ENCODE results near the gene ACTMAP. TPM values are rescaled to one million over a fixed set of nuclear protein-coding genes. Genes with fewer than 3 reads are reported as not detected.

Gene ACTMAP
- total and polyA plus RNA-seq, 7 donors = 5.1 to 13.3 (median 8.9) TPM

DNA sequence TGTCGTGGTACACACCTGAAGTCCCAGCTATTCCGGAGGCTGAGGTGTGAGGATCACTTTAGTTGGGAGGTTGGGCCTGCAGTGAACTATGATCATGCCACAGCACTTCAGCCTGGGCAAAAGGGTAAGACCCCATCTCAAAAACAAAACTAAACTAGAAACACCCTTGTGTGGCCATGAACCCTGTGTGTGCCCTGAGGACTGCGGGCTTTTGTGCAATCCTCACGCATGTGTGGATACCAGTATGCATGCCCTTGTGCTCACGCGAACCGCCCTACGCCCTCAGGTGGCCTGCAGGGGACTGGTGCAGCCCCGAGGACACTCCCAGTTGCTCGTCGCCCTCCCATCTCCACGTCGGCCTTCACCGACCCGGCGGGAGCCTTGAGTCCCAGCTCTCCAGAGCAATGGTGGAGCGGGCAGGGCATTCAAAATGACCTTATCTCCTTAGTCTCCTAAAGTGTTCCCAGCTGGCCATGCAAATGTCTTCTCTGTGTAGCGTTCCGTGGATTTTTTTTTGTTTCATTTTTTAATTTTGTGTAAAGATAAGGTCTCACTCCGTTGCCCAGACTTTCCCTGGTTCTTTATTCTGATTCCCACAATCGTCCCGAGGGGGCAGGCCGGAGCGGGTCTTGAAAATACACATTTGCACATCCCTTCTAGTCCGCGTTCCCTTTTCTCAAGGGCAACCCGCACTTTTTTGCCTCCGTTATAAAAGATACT lies 47.8 kb upstream of the ACTMAP start:
- WGBS, 3 donors = 10 to 18% (median 12%) methylated on average over 27 to 28 of the region's 28 CpGs
- Histone ChIP-seq H3K36me3 (ENCODE audit: insufficient read depth in 1 of 2, low read depth in 1 of 2) (peaks cover 0 to 14% of the 10 kb centered on the region in 2 donors), H3K27ac (peak overlapping the region; percentile 89), H3K27me3 (ENCODE audit: insufficient read depth in 3 of 3, low read length in 2 of 3) (no peaks in the 10 kb centered on the region), H3K4me1 (peaks cover 31% of the 10 kb centered on the region), H3K4me3 (peak overlapping the region; percentile 95), H3K9me3 (no peaks in the 10 kb centered on the region)
- ATAC-seq (peak; percentile 21 to 52 (median 50)), DNase-seq (peak; percentile 68 to 81)
- intact Hi-C loops (cut with DNase I) = loop anchor here in 1 of 2 donors (1.0 to 5.0 kb wide), 2 partner anchors 20 to 46 kb away; partner anchors contain the start of genes ACTMAP, RAB4B and SNRPA
- TF ChIP-seq, protein P1, sequence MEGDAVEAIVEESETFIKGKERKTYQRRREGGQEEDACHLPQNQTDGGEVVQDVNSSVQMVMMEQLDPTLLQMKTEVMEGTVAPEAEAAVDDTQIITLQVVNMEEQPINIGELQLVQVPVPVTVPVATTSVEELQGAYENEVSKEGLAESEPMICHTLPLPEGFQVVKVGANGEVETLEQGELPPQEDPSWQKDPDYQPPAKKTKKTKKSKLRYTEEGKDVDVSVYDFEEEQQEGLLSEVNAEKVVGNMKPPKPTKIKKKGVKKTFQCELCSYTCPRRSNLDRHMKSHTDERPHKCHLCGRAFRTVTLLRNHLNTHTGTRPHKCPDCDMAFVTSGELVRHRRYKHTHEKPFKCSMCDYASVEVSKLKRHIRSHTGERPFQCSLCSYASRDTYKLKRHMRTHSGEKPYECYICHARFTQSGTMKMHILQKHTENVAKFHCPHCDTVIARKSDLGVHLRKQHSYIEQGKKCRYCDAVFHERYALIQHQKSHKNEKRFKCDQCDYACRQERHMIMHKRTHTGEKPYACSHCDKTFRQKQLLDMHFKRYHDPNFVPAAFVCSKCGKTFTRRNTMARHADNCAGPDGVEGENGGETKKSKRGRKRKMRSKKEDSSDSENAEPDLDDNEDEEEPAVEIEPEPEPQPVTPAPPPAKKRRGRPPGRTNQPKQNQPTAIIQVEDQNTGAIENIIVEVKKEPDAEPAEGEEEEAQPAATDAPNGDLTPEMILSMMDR (IDR thresholded peaks at IDR 0.05) = peak; percentile 26

DNA sequence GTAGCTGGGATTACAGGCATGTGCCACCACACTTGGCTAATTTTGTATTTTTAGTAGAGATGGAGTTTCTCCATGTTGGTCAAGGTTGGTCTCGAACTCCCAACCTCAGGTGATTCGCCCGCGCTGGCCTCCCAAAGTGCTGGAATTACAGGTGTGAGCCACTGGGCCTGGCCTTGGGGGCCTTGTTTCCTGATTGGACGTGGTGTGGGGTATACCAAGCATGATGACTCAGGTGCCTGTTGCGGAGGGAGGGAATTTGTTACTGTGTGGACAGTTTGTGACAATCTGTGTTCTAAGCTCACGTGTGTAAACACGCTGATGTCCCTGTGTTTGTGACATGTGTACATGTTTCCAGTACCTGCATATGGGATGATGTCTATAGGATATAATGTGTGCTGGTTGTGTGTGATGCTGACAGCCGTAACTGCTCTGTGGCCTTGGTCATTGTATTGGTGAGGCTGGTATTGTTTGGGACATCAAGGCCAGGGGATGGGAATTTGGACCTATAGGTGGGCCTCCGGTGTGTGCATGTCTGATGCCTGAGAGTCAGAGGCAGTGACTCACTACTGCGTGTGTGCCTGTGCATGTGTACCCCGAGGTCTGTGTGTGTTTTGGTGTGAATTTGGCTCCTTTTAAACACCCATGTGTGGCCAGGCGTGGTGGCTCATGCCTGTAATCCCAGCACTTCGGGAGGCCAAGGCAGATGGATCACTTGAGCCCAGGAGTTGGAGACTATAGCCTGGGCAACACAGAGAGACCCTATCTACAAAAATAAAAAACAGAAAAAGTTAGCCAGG lies 47.1 kb upstream of the ACTMAP start:
- TF ChIP-seq, protein P1 (IDR thresholded peaks at IDR 0.05) = no peak
- Histone ChIP-seq H3K36me3 (ENCODE audit: insufficient read depth in 1 of 2, low read depth in 1 of 2) (peaks cover 0 to 14% of the 10 kb centered on the region in 2 donors), H3K27ac (no peak overlapping the region), H3K4me3 (no peak overlapping the region), H3K9me3 (no peaks in the 10 kb centered on the region), H3K27me3 (ENCODE audit: insufficient read depth in 3 of 3, low read length in 2 of 3) (no peaks in the 10 kb centered on the region), H3K4me1 (peaks cover 24% of the 10 kb centered on the region)
- ATAC-seq (no peak), DNase-seq (no peak)
- intact Hi-C loops (cut with DNase I) = loop anchor here in 1 of 2 donors (5.0 kb wide), 1 partner anchor 45 kb away; the partner anchor contains the start of genes ACTMAP and SNRPA
- 93 to 96% (median 94%) methylated on average over 14 of the region's 14 CpGs for WGBS, 3 donors

DNA sequence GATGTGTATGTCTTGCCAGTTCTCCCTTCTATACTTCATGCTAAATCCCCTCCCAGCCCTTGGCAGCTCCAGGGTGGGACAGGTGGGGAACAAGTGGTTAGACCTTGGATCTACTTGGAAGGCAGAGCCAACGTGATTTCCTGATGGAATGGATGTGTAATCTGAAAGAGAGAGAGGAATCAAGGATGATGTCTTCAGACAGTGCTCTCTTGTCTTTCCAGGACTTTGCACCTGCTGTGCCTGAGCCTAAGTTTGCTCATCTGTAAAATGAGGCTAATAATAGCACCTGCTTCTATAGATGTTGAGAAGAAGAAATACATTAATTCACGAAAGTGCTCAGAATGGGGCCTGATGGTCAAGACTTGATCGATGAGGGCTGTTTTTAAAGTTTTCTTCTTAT lies 41.7 kb upstream of the ACTMAP start:
- H3K4me1 ChIP-seq = no peaks in the 10 kb centered on the region
- H3K27me3 ChIP-seq (ENCODE audit: insufficient read depth in 3 of 3, low read length in 2 of 3) = no peaks in the 10 kb centered on the region
- H3K36me3 ChIP-seq (ENCODE audit: insufficient read depth in 1 of 2, low read depth in 1 of 2) = peaks cover 0 to 5% of the 10 kb centered on the region in 2 donors
- DNase-seq (no peak), ATAC-seq (no peak)
- H3K9me3 ChIP-seq = no peaks in the 10 kb centered on the region
- H3K4me3 ChIP-seq = no peak overlapping the region
- TF ChIP-seq, protein P1 (IDR thresholded peaks at IDR 0.05) = no peak
- WGBS, 3 donors = 75 to 77% (median 76%) methylated on average over 3 of the region's 3 CpGs
- no peak overlapping the region for H3K27ac ChIP-seq
- intact Hi-C loops (cut with DNase I) = no loop called here

DNA sequence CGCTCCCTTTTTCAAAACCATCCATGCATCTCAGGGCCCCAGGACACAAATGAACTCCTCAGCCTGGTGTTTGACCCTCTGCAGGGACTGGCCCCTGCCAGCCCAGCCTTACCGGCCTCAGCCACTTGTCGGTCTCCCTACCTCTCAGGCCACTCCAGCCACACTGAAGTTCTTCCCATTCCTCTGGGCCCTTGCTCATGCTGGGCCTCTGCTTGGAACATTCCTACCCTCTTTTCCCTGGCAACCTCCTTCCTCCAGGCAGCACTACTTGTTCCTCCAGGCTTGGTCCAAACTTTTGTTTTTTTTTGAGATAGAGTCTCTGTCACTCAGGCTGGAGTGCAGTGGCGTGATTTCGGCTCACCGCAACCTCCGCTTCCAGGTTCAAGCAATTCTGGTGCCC lies 41.1 kb upstream of the ACTMAP start:
- ATAC-seq = peak in 1 of 4 donors; percentile 26

More for the DNA sequence above, 41.1 kb upstream of the ACTMAP start:
- WGBS, 3 donors = 63 to 96% (median 90%) methylated on average over 7 of the region's 7 CpGs
- no peak overlapping the region for H3K27ac ChIP-seq
- intact Hi-C loops (cut with DNase I) = no loop called here
- H3K36me3 ChIP-seq (ENCODE audit: insufficient read depth in 1 of 2, low read depth in 1 of 2) = peaks cover 0 to 11% of the 10 kb centered on the region in 2 donors
- H3K9me3 ChIP-seq = no peaks in the 10 kb centered on the region
- H3K4me1 ChIP-seq = no peaks in the 10 kb centered on the region
- no peaks in the 10 kb centered on the region for H3K27me3 ChIP-seq (ENCODE audit: insufficient read depth in 3 of 3, low read length in 2 of 3)
- TF ChIP-seq, protein P1 (IDR thresholded peaks at IDR 0.05) = no peak
- no peak overlapping the region for H3K4me3 ChIP-seq
- no peak for DNase-seq
